Astrocyte of the spinal cord (primary cell): ENCODE measurements around the gene TARDBP.
"Not testable (repeated sequence)": the region's sequence is repeated elsewhere in the genome, so short reads cannot be mapped to it uniquely, and the experiment has no call there.

ENCODE experiments used
- DNase-seq: peaks from one replicate; pipeline ENCODE4 v3.0.0; 2011; ENCODE audit warnings: low read depth, low spot score
- H3K4me3 ChIP-seq: 2 replicates; pipeline ENCODE4 v1.5.1; 2011; ENCODE audit warnings: low read depth, mild to moderate bottlenecking, low read length, moderate library complexity
- CTCF ChIP-seq: IDR thresholded peaks from 2 replicates; pipeline ENCODE4 v1.5.1; 2012; ENCODE audit warnings: low read depth, mild to moderate bottlenecking, low read length, inconsistent platforms
- in situ Hi-C: cut with HindIII; loops from 2 replicates; pipeline ENCODE4 v1.10.0; 2017; ENCODE audit warnings: low sequenced_read_pairs

The TARDBP gene

GRCh38 chr1:11071463-11072215 lies 59.2 kb downstream of the TARDBP start:
- no peak overlapping the region for H3K4me3 ChIP-seq
- in situ Hi-C loops = no loop called here
- no peak for DNase-seq
- no peak for TF ChIP-seq CTCF

GRCh38 chr1:11072216-11072917 lies 59.9 kb downstream of the TARDBP start:
- in situ Hi-C loops = no loop called here
- no peak for TF ChIP-seq CTCF
- H3K4me3 ChIP-seq = no peak overlapping the region
- no peak for DNase-seq

GRCh38 chr1:11073398-11073797 lies 60.9 kb downstream of the TARDBP start:
- DNase-seq, in situ Hi-C loops, H3K4me3 ChIP-seq: not testable (repeated sequence)
